Neural cell (in vitro differentiated cells): ENCODE measurements around the gene HJV. TPM values are rescaled to one million over a fixed set of nuclear protein-coding genes. Genes with fewer than 3 reads are reported as not detected.
A peak's percentile ranks its signal among the peaks of the same experiment; 100 is the strongest.

ENCODE experiments used
- H2AFZ ChIP-seq: fragments of 200-600, 300-800 bp; sonication (generic), shearing (Covaris generic); 2 replicates; pipeline ENCODE4 v1.6.0; 2014; ENCODE audit warnings: low read depth, mild to moderate bottlenecking, antibody characterized with exemption, low read length, moderate library complexity
- H3F3A ChIP-seq: fragments of 200-600 bp; shearing (Covaris generic); 2 replicates; pipeline ENCODE4 v1.6.1; 2016; ENCODE audit warnings: mild to moderate bottlenecking, moderate library complexity, mixed read lengths, antibody characterized with exemption, low read length; ENCODE audit not compliant: insufficient read depth, poor library complexity, severe bottlenecking
- H3K27ac ChIP-seq: fragments of 200-600, 300-800 bp; sonication (generic), shearing (Covaris generic); 2 replicates; pipeline ENCODE4 v1.5.1; 2014; ENCODE audit warnings: mild to moderate bottlenecking, low read length, moderate library complexity
- H3K27me3 ChIP-seq: fragments of 300-800, 200-600 bp; sonication (generic), shearing (Covaris generic); 2 replicates; pipeline ENCODE4 v1.6.0; 2014; ENCODE audit warnings: mild to moderate bottlenecking, low read depth, low read length, moderate library complexity; ENCODE audit not compliant: insufficient read depth
- H3K36me3 ChIP-seq: fragments of 300-800, 200-600 bp; sonication (generic), shearing (Covaris generic); 2 replicates; pipeline ENCODE4 v1.5.1; 2014; ENCODE audit warnings: mild to moderate bottlenecking, antibody characterized with exemption, low read length, moderate library complexity; ENCODE audit not compliant: insufficient read depth
- H3K4me2 ChIP-seq: fragments of 300-800, 200-600 bp; sonication (generic), shearing (Covaris generic); 2 replicates; pipeline ENCODE4 v1.6.0; 2014; ENCODE audit warnings: mild to moderate bottlenecking, low read length
- H3K4me3 ChIP-seq: fragments of 300-800, 200-600 bp; sonication (generic), shearing (Covaris generic); 2 replicates; pipeline ENCODE4 v1.5.1; 2014; ENCODE audit warnings: mild to moderate bottlenecking, low read length, moderate library complexity
- H3K79me2 ChIP-seq: fragments of 200-600 bp; shearing (Covaris generic); replicated peaks from 2 replicates; pipeline ENCODE4 v1.6.0; 2014; ENCODE audit warnings: mild to moderate bottlenecking, low read length, moderate library complexity; ENCODE audit not compliant: insufficient read depth
- H3K9ac ChIP-seq: fragments of 300-800, 200-600 bp; sonication (generic), shearing (Covaris generic); 2 replicates; pipeline ENCODE4 v1.6.1; 2016; ENCODE audit warnings: mild to moderate bottlenecking, low read length, mixed read lengths
- H3K9me2 ChIP-seq: fragments of 200-600 bp; shearing (Covaris generic); 2 replicates; pipeline ENCODE4 v1.6.1; 2016; ENCODE audit warnings: mild to moderate bottlenecking, low read length, mixed read lengths; ENCODE audit not compliant: insufficient read depth
- H3K9me3 ChIP-seq: fragments of 200-600, 300-800 bp; sonication (generic), shearing (Covaris generic); 2 replicates; pipeline ENCODE4 v1.6.1; 2016; ENCODE audit warnings: mild to moderate bottlenecking, mixed run types, low read length, moderate library complexity, mixed read lengths
- H4K20me1 ChIP-seq: fragments of 200-600 bp; shearing (Covaris generic); 2 replicates; pipeline ENCODE4 v1.6.1; 2016; ENCODE audit warnings: mild to moderate bottlenecking, mixed run types; ENCODE audit not compliant: insufficient read depth
- CTCF ChIP-seq: fragments of 450-650 bp; IDR thresholded peaks from 2 replicates; pipeline ENCODE4 v1.5.1; 2014; ENCODE audit warnings: antibody characterized with exemption, mild to moderate bottlenecking, moderate library complexity; ENCODE audit not compliant: poor library complexity, severe bottlenecking
- EP300 ChIP-seq: fragments of 450-650 bp; conservative IDR thresholded peaks from 2 replicates; pipeline ENCODE4 v1.6.1; 2014; ENCODE audit warnings: antibody characterized with exemption, mild to moderate bottlenecking, moderate library complexity; ENCODE audit not compliant: poor library complexity, severe bottlenecking
- EZH2 ChIP-seq: fragments of 200-600, 300-800 bp; shearing (Covaris generic), sonication (generic); IDR thresholded peaks from 2 replicates; pipeline ENCODE4 v1.6.1; 2014; ENCODE audit warnings: antibody characterized with exemption, low read length, borderline replicate concordance, mild to moderate bottlenecking; ENCODE audit not compliant: insufficient read depth, poor library complexity, severe bottlenecking
- MXI1 ChIP-seq: fragments of 450-650 bp; conservative IDR thresholded peaks from 2 replicates; pipeline ENCODE4 v1.6.1; 2014; ENCODE audit warnings: antibody characterized with exemption, mild to moderate bottlenecking; ENCODE audit not compliant: poor library complexity, severe bottlenecking
- POLR2AphosphoS5 ChIP-seq: IDR thresholded peaks from 2 replicates; pipeline ENCODE4 v1.6.1; 2012
- RAD21 ChIP-seq: fragments of 450-650 bp; conservative IDR thresholded peaks from 2 replicates; pipeline ENCODE4 v1.6.1; 2014; ENCODE audit warnings: antibody characterized with exemption, mild to moderate bottlenecking, moderate library complexity
- REST ChIP-seq: IDR thresholded peaks from 2 replicates; pipeline ENCODE4 v1.6.1; 2012; ENCODE audit warnings: borderline replicate concordance
- SMC3 ChIP-seq: fragments of 450-650 bp; conservative IDR thresholded peaks from 2 replicates; pipeline ENCODE4 v1.6.1; 2014; ENCODE audit warnings: antibody characterized with exemption, mild to moderate bottlenecking, moderate library complexity; ENCODE audit not compliant: poor library complexity
- TAF1 ChIP-seq: IDR thresholded peaks from 2 replicates; pipeline ENCODE4 v1.6.1; 2012; ENCODE audit warnings: low read depth
- polyA plus RNA-seq: library from polyadenylated mRNA; depleted of rRNA; stranded (reverse); fragments of >200 nt; gene quantifications from 2 replicates; pipeline ENCODE4 v1.2.3, GENCODE V29; 2014

Gene HJV
- polyA plus RNA-seq, 1 donor from 2014 or later = not detected

- Histone ChIP-seq H3K27me3 (no peaks in the 10 kb centered on the region), H3K9me3 (no peaks in the 10 kb centered on the region), H3K4me2 (peak overlapping the region; percentile 100), H3K36me3 (peaks cover 29% of the 10 kb centered on the region), H3F3A (peaks cover 3% of the 10 kb centered on the region), H4K20me1 (peaks cover 52% of the 10 kb centered on the region), H3K9me2 (no peaks in the 10 kb centered on the region), H2AFZ (no peak overlapping the region), H3K27ac (peak overlapping the region; percentile 85), H3K4me3 (peak overlapping the region; percentile 79), H3K79me2 (peaks cover 65% of the 10 kb centered on the region), H3K9ac (peak overlapping the region; percentile 76)
- TF ChIP-seq TAF1 (no peak), CTCF (no peak), REST (no peak), EZH2 (no peak), RAD21 (no peak)
Observed at GRCh38 chr1:145992958-145993617, 28.4 kb downstream of the HJV start.

- Histone ChIP-seq H3K36me3 (peaks cover 29% of the 10 kb centered on the region), H2AFZ (no peak overlapping the region), H3K9me2 (no peaks in the 10 kb centered on the region), H3K79me2 (peaks cover 63% of the 10 kb centered on the region), H4K20me1 (peaks cover 52% of the 10 kb centered on the region), H3K27me3 (no peaks in the 10 kb centered on the region), H3K9ac (peak overlapping the region; percentile 76), H3K4me3 (peak overlapping the region; percentile 79), H3K27ac (peak overlapping the region; percentile 85), H3K4me2 (peak overlapping the region; percentile 100), H3K9me3 (no peaks in the 10 kb centered on the region), H3F3A (peaks cover 3% of the 10 kb centered on the region)
- TF ChIP-seq POLR2AphosphoS5 (no peak), EZH2 (no peak), REST (no peak), RAD21 (no peak), MXI1 (no peak), CTCF (no peak), TAF1 (no peak), EP300 (no peak), SMC3 (no peak)
Observed at GRCh38 chr1:145992502-145992936, 29.0 kb downstream of the HJV start.
